Activated naive CD4-positive, alpha-beta T cell treated with anti-CD3 and anti-CD28 coated beads, Interleukin-2, amount 50 U/mL, for 16 hours (primary cell): ENCODE results near the gene PRR20G.
"Not testable (repeated sequence)": the region's sequence is repeated elsewhere in the genome, so short reads cannot be mapped to it uniquely, and the experiment has no call there.

Experiments used
- DNase-seq: peaks from one replicate; pipeline ENCODE4 v3.0.0-alpha.2; 2020

PRR20G gene

GRCh38 chr3:127287840-127288239, at the start of gene PRR20G:
TSS of gene PRR20G (minus strand) at chr3:127288046. CDS start at chr3:127287365, 681 bp downstream.
- DNase-seq: no peak

- DNase-seq: no peak
Observed at GRCh38 chr3:127337001-127337400, 49.2 kb upstream of the PRR20G start.

DNA sequence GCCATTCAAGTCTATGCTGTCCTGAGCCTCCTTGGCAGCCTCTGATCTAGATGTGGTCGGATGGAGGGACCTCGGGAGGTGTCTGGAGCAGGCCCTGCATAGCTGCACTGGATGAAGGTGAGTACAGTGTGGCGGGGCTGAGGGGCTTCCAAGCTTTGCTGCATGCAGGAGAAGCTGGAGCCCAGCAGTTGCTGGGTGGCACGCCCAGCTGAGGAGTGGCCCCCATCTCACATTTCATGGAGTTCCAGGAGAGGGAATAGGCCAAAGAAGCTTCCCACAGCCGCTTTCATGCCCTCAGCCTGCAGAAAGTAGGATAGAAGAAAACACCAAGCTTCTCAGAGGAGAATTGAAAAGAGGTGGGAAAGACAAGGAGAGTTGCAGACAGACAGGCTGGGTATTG, 48.3 kb upstream of the PRR20G start:
- no peak for DNase-seq

GRCh38 chr3:127330385-127330784, 42.5 kb upstream of the PRR20G start:
- DNase-seq: no peak

- no peak for DNase-seq
Observed at GRCh38 chr3:127329631-127330285, 41.9 kb upstream of the PRR20G start.

DNA sequence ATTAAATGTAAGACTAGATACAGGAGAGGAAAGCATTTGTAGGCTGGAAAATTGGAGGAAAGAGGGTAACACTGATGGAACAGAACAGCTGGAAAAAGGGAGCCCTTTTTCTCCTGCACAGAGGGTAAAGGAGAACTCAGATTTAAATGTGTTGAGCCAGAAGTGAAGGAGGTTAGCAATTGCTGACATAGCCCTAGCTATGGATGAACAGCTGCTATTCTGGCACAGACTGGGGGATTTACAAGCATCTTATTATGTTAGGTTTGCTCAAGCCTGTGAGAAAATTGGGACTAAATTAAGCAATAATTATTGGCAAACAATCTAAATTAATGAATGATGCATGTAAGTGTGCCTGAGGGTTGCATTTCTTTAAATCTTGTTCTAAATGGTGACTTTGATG, 40.6 kb upstream of the PRR20G start:
- no peak for DNase-seq

- no peak for DNase-seq
Observed at GRCh38 chr3:127326341-127326740, 38.5 kb upstream of the PRR20G start.

- no peak for DNase-seq
Observed at GRCh38 chr3:127325629-127325961, 37.7 kb upstream of the PRR20G start.

- no peak for DNase-seq
Observed at GRCh38 chr3:127324913-127325628, 37.2 kb upstream of the PRR20G start.

DNA sequence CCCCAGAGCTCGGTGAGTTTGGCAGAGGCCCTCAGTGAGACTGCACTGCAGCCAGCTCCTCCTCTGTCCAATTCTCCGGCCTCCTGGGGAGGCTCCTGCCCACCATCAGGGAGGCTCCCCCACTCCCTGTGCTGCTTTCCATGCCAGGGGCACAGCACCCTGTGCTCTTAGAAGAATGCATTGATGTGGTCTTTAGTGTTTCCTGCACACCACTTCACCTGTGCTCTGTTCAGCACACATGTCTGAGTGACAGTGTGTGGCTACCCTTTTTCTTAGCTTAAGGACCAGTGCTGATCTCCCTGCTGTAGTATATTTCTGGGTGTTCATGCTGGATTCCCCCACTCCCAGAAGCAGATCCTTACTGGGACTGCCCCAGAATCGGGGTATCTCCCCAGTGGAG, 36.2 kb upstream of the PRR20G start:
- no peak for DNase-seq

DNA sequence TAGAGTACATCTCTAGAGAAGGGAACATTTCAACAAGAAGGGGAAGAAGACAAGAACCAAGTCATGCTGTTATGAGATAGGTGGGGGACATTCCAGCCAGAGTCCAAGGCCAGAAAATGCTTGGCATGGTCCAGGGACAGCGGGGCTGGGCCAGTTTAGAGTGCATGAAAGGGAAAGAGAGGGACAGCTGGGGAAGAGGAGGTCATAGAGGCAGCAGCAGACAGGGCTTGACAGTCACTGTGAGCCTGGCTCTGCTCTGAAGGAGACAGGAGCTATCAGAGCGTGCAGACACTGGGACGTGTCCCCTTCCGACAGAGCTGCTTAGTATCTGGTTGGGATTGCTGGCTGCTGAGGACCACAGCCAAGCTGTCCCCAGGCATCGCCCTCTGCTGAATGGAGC, 35.7 kb upstream of the PRR20G start:
- DNase-seq: no peak

GRCh38 chr3:127321371-127321770, 33.5 kb upstream of the PRR20G start:
- DNase-seq: no peak

DNA sequence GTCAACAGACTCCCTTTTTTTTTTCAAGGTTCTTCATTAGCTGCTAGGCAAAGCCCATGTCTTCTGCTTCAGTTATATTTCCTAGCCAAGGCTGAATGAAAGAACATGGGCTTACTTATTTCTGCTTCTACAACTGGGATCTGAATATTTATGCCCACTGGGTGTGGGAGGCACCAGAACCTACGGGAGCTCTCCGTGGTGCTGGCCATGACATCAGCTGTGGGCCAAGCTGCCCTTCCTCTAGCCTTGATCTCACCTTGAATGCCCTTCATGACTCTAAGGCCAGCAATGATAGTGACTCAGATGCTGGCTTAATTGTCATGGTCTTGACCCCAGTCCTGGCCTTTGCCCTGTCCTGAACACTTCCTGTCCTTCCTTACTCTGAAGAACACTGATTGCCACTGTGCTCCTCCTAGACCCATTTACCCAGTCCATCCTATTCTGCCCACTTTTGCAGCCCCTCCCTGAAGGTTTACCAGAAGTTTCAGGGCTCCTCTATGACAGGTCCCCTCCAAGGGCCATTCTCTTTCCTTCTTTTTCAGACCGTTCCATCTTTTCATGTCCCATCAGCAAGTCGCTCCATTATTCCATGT, 32.8 kb upstream of the PRR20G start:
- no peak for DNase-seq

DNA sequence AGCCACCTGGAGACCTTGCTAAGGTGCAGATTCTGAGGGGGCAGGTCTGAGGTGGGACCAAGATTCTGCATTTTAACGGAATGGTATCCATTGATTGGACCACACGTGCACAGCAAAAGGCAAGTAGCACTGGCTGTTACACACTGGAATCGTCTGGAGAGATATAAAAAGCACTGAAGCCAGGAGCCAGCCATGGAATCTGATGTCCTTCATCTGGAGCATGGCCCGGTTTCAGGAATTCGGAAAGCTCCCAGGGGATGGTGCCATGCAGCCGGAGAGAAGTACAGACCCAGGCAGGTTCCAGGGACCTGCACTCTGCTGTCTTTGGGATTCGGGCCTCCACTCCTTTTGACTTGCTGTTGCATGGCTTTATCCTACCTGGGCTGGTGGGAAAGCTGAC, 28.8 kb upstream of the PRR20G start:
- DNase-seq: no peak

GRCh38 chr3:127312818-127313217, 25.0 kb upstream of the PRR20G start:
- no peak for DNase-seq

- not testable (repeated sequence) for DNase-seq
Observed at GRCh38 chr3:127308821-127309220, 21.0 kb upstream of the PRR20G start.

DNA sequence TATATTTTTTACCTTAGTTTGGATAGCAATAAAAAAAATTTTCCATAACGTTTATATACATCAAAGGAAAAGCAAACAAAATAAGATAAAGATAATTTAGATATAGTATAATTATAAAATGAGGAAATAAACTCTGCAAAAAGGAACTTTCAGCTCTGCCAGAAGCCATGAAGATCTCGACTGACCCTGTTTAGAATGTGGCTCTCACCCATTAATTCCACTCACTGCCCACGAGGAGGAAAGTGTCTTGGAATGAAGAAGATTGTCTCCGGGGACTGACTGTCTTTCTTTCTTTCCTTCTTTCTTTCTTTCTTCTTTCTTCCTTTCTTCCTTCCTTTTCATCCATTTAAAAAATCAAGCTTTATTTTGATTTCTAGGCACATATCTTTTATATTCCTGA, 20.1 kb upstream of the PRR20G start:
- no peak for DNase-seq

- no peak for DNase-seq
Observed at GRCh38 chr3:127307112-127307835, 19.4 kb upstream of the PRR20G start.

- DNase-seq: no peak
Observed at GRCh38 chr3:127306361-127307111, 18.7 kb upstream of the PRR20G start.

GRCh38 chr3:127305499-127306060, 17.7 kb upstream of the PRR20G start:
- no peak for DNase-seq

GRCh38 chr3:127304121-127304744, 16.4 kb upstream of the PRR20G start:
- DNase-seq: no peak

- DNase-seq: no peak
Observed at GRCh38 chr3:127299276-127299675, 11.4 kb upstream of the PRR20G start.
